Breast epithelium (tissue), 4 donors: Measurements from ENCODE around the gene PIK3IP1. TPM values are rescaled to one million over a fixed set of nuclear protein-coding genes. Genes with fewer than 3 reads are reported as not detected.
"Not testable (repeated sequence)": the region's sequence is repeated elsewhere in the genome, so short reads cannot be mapped to it uniquely, and the experiment has no call there.

Experiments
- DNase-seq, 2 donors: peaks; one replicate each; pipeline ENCODE4 v3.0.0-alpha.2; 2019; ENCODE audit warnings: low spot score in 2 of 2
- H3K27ac ChIP-seq, 2 donors: fragments of 200-600 bp; sonication (generic) in 1 of 2; one replicate each; pipeline ENCODE4 v1.5.1; 2016 to 2019; ENCODE audit warnings: mild to moderate bottlenecking in 1 of 2
- H3K27me3 ChIP-seq, 2 donors: fragments of 200-600 bp; sonication (generic) in 1 of 2; one replicate each; pipeline versions ENCODE4 v1.5.1 to v1.6.0; 2017 to 2019; ENCODE audit warnings: control low read depth in 1 of 2, mild to moderate bottlenecking in 1 of 2
- H3K36me3 ChIP-seq: fragments of 200-600 bp; one replicate; pipeline ENCODE4 v1.5.1; 2019
- H3K4me1 ChIP-seq, 2 donors: fragments of 200-600 bp; sonication (generic); one replicate each; pipeline ENCODE4 v1.5.1; 2016 to 2019; ENCODE audit warnings: control low read depth in 1 of 2
- H3K4me3 ChIP-seq, 3 donors: fragments of 200-600 bp; sonication (generic); 1 replicate in 2 of 3; 2 replicates in 1 of 3; pipeline ENCODE4 v1.5.1; 2016 to 2019; ENCODE audit warnings: mild to moderate bottlenecking in 3 of 3, moderate library complexity in 2 of 3
- H3K9me3 ChIP-seq, 2 donors: fragments of 200-600 bp; sonication (generic) in 1 of 2; one replicate each; pipeline ENCODE4 v1.5.1; 2016 to 2019; ENCODE audit warnings: control low read depth in 1 of 2
- CTCF ChIP-seq, 3 donors: fragments of 450-650 bp; IDR thresholded peaks; one replicate each; pipeline ENCODE4 v1.5.1; 2016 to 2017; ENCODE audit warnings: antibody characterized with exemption in 3 of 3, mild to moderate bottlenecking in 3 of 3, moderate library complexity in 3 of 3
- POLR2A ChIP-seq: fragments of 450-650 bp; IDR thresholded peaks from one replicate; pipeline ENCODE4 v1.6.1; 2016; ENCODE audit warnings: antibody characterized with exemption, mild to moderate bottlenecking, moderate library complexity
- POLR2AphosphoS5 ChIP-seq, 3 donors: sonication (generic); formaldehyde crosslinking; IDR thresholded peaks; one replicate each; pipeline ENCODE4 v1.6.1; 2017; ENCODE audit warnings: antibody characterized with exemption in 3 of 3
- intact Hi-C: fragments of 100-400 bp; cut with DNase I; formaldehyde crosslinking; loops from one replicate; pipeline ENCODE4 v1.15.1; 2023; ENCODE audit warnings: low total_unique reads
- total RNA-seq, 3 donors: library from RNA; depleted of rRNA; stranded (reverse); fragments of >200 nt; gene quantifications; one replicate each; pipeline ENCODE4 v1.1.0, GENCODE V29; 2016

PIK3IP1 gene
- total RNA-seq, 3 donors from 2014 or later, result 43.3 to 109 (median 72.5) TPM

GRCh38 chr22:31248138-31248745, 44.0 kb downstream of the PIK3IP1 start:
- no peaks in the 10 kb centered on the region for H3K9me3 ChIP-seq
- peak; percentile 61 for TF ChIP-seq POLR2A
- peak in 1 of 3 donors; percentile 9 for TF ChIP-seq CTCF (IDR thresholded peaks at IDR 0.05)
- peak; percentile 27 to 93 (median 60) for TF ChIP-seq POLR2AphosphoS5 (IDR thresholded peaks at IDR 0.05)
- peaks cover 0 to 25% of the 10 kb centered on the region in 2 donors for H3K4me1 ChIP-seq
- H3K27ac ChIP-seq, result peak overlapping the region; percentile 88 to 98
- intact Hi-C loops, result no loop called here
- H3K27me3 ChIP-seq, result no peaks in the 10 kb centered on the region
- peak overlapping the region; percentile 42 to 79 (median 76) for H3K4me3 ChIP-seq
- DNase-seq, result peak; percentile 86 to 94
- no peaks in the 10 kb centered on the region for H3K36me3 ChIP-seq

GRCh38 chr22:31247726-31248125, 44.6 kb downstream of the PIK3IP1 start:
- peaks cover 0 to 21% of the 10 kb centered on the region in 2 donors for H3K4me1 ChIP-seq
- no peak for TF ChIP-seq CTCF (IDR thresholded peaks at IDR 0.05)
- TF ChIP-seq POLR2AphosphoS5 (IDR thresholded peaks at IDR 0.05), result no peak
- no peak for TF ChIP-seq POLR2A
- peak overlapping the region; percentile 42 to 79 (median 76) for H3K4me3 ChIP-seq
- intact Hi-C loops, result no loop called here
- H3K27ac ChIP-seq, result peak overlapping the region in 1 of 2 donors; percentile 98
- DNase-seq, result no peak
- H3K36me3 ChIP-seq, result no peaks in the 10 kb centered on the region
- no peaks in the 10 kb centered on the region for H3K9me3 ChIP-seq
- H3K27me3 ChIP-seq, result no peaks in the 10 kb centered on the region

GRCh38 chr22:31246687-31247086, 45.6 kb downstream of the PIK3IP1 start:
- H3K4me3 ChIP-seq, result no peak overlapping the region
- H3K9me3 ChIP-seq, result no peaks in the 10 kb centered on the region
- DNase-seq, result no peak
- TF ChIP-seq POLR2AphosphoS5 (IDR thresholded peaks at IDR 0.05) (no peak), CTCF (IDR thresholded peaks at IDR 0.05) (no peak), POLR2A (no peak)
- peaks cover 0 to 17% of the 10 kb centered on the region in 2 donors for H3K4me1 ChIP-seq
- intact Hi-C loops, result no loop called here
- H3K36me3 ChIP-seq, result no peaks in the 10 kb centered on the region
- H3K27ac ChIP-seq, result peak overlapping the region in 1 of 2 donors; percentile 98
- H3K27me3 ChIP-seq, result no peaks in the 10 kb centered on the region

- H3K27ac ChIP-seq, H3K27me3 ChIP-seq, H3K36me3 ChIP-seq, H3K9me3 ChIP-seq, H3K4me3 ChIP-seq, intact Hi-C loops, DNase-seq: not testable (repeated sequence)
- peaks cover 0 to 13% of the 10 kb centered on the region in 2 donors for H3K4me1 ChIP-seq
These were observed 46.3 kb downstream of the PIK3IP1 start for GRCh38 chr22:31245998-31246397.

- H3K4me1 ChIP-seq, result peaks cover 0 to 13% of the 10 kb centered on the region in 2 donors
- intact Hi-C loops, result no loop called here
- peak overlapping the region; percentile 72 to 75 for H3K27ac ChIP-seq
These were observed 47.3 kb downstream of the PIK3IP1 start for GRCh38 chr22:31244943-31245451.

More at GRCh38 chr22:31244943-31245451, 47.3 kb downstream of the PIK3IP1 start:
- Histone ChIP-seq H3K4me3 (no peak overlapping the region), H3K27me3 (no peaks in the 10 kb centered on the region), H3K9me3 (no peaks in the 10 kb centered on the region), H3K36me3 (no peaks in the 10 kb centered on the region)
- no peak for DNase-seq
- no peak for TF ChIP-seq CTCF (IDR thresholded peaks at IDR 0.05)
